ENCODE measurements around the gene DNAI4.
A peak's percentile ranks its signal among the peaks of the same experiment; 100 is the strongest.

The DNAI4 gene

DNA sequence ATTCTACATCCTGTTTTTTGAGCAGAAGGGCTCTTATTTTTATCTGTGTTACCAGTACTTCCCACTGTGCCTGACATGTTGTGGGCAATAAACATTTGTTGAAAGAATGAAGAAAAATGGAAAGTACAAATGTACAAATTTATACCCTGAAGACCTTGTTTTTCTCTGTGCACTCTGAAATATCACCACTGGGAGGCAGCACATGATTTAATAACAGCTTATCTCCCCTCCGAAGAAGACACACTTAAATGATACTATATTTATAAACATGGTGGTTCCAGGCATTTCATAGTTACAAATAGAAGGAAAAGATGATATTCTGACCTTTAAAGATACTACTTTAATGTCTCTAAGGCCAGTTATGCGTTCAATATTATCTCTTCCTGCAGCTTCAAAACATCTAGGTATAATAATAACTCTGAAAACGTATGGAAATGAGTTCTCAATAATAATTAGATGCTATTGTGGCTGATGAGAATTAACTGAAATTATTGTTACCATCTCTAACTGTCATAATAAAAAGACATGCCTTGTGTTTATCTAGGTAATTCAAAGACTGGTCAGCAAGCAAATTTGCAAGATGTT lies 159.6 kb downstream of the DNAI4 start:
- H3K4me3 ChIP-seq = 0 out of 2 replicates have a peak overlapping the region, but pooled peaks have one; percentile 12
- peak; percentile 69 for DNase-seq (ENCODE audit: low read depth, low spot score)
- no peaks in the 10 kb centered on the region for H3K36me3 ChIP-seq (ENCODE audit: insufficient read depth, low read length)
- H3K9ac ChIP-seq (ENCODE audit: insufficient read length) = no peak overlapping the region
- TF ChIP-seq EZH2 (IDR thresholded peaks at IDR 0.05) (no peak), POLR2AphosphoS5 (IDR thresholded peaks at IDR 0.05; ENCODE audit: borderline replicate concordance, low read depth, low read length) (no peak), FOXP2 (optimal IDR thresholded peaks at IDR 0.05; ENCODE audit: control extremely low read depth, extremely low read length, insufficient read depth) (no peak)
- no peaks in the 10 kb centered on the region for H3K9me3 ChIP-seq (ENCODE audit: low read depth, low read length)
- peak overlapping the region; percentile 20; the same call in 1 of the 2 replicates for H3K27ac ChIP-seq

All from SK-N-MC (cell line).